Left ventricle myocardium inferior (tissue), 1 donor: Measurements from ENCODE around the gene PRKD1. TPM values are rescaled to one million over a fixed set of nuclear protein-coding genes. Genes with fewer than 3 reads are reported as not detected.

Experiments used
- DNase-seq: peaks from one replicate; pipeline ENCODE4 v3.0.0-alpha.2; 2020
- H3K27ac ChIP-seq: fragments of 200-600 bp; replicated peaks from 2 replicates; pipeline ENCODE4 v1.8.0; 2021
- H3K27me3 ChIP-seq: fragments of 200-600 bp; 2 replicates; pipeline ENCODE4 v1.8.0; 2021; ENCODE audit warnings: low read depth
- H3K36me3 ChIP-seq: fragments of 200-600 bp; 2 replicates; pipeline ENCODE4 v1.8.0; 2021
- H3K4me1 ChIP-seq: fragments of 200-600 bp; 2 replicates; pipeline ENCODE4 v1.8.0; 2021
- H3K4me3 ChIP-seq: fragments of 200-600 bp; 2 replicates; pipeline ENCODE4 v1.8.0; 2021; ENCODE audit warnings: mild to moderate bottlenecking, moderate library complexity
- H3K9me3 ChIP-seq: fragments of 200-600 bp; replicated peaks from 2 replicates; pipeline ENCODE4 v1.8.0; 2021
- intact Hi-C: fragments of 100-400 bp; cut with micrococcal nuclease; formaldehyde crosslinking; loops from one replicate; pipeline ENCODE4 v1.11.0; 2022
- total RNA-seq: library from RNA; stranded (reverse); fragmentation: NEBNext Ultra II Directional; extraction: Animal tissue kit (Norgen Biotek cat#: 25700); gene quantifications from one replicate; pipeline ENCODE4 v1.2.1, GENCODE V29; 2021
- TF ChIP-seq, protein P1 (sequence below): fragments of 200-600 bp; IDR thresholded peaks from 2 replicates; pipeline ENCODE4 v1.8.0; 2021; ENCODE audit warnings: antibody characterized with exemption, mild to moderate bottlenecking, borderline replicate concordance
- donor health status: DM: no; HTN: yes; CAD: no; lungs with severe emphysema.

Gene PRKD1
- total RNA-seq, 1 donor from 2014 or later = 3.1 TPM

DNA sequence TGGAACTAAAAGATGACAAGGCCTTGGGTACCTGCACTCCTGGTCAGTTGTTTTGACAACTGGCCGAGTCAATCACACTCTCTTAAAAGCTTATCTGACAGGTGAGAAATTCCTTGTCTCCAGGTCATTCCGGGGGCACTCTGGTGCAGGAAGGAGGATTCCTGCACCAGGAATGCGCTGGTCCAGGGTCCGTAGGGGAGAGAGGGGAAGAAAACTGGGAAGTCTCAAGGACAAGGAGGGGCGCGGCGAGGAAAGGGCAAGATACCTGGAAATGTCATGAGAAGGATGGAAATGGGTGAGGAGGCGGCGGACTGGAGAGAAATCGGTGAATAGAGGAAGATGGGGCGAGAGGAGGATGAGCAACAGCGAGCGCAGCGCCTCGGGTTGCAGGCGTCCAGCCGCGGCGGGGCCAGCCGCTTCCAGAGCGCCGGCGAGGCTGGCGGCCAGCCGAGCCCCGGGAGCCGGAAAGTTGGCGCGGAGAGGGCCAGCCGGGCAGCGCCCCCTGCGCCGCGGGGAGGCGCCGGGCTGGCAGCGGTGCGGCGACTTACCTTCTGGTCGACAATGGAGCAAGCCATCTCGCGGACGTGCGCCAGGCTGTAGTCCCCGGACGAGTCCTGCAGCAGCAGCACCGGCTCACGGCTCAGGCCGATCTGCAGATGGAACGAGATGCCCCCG, 809 bp downstream of the PRKD1 start:
- Histone ChIP-seq H3K27ac (peak overlapping the region; percentile 89), H3K9me3 (no peaks in the 10 kb centered on the region), H3K4me3 (peak overlapping the region; percentile 79), H3K4me1 (peaks cover 33% of the 10 kb centered on the region), H3K27me3 (no peaks in the 10 kb centered on the region), H3K36me3 (no peaks in the 10 kb centered on the region)
- peak; percentile 49 for DNase-seq
- TF ChIP-seq, protein P1, sequence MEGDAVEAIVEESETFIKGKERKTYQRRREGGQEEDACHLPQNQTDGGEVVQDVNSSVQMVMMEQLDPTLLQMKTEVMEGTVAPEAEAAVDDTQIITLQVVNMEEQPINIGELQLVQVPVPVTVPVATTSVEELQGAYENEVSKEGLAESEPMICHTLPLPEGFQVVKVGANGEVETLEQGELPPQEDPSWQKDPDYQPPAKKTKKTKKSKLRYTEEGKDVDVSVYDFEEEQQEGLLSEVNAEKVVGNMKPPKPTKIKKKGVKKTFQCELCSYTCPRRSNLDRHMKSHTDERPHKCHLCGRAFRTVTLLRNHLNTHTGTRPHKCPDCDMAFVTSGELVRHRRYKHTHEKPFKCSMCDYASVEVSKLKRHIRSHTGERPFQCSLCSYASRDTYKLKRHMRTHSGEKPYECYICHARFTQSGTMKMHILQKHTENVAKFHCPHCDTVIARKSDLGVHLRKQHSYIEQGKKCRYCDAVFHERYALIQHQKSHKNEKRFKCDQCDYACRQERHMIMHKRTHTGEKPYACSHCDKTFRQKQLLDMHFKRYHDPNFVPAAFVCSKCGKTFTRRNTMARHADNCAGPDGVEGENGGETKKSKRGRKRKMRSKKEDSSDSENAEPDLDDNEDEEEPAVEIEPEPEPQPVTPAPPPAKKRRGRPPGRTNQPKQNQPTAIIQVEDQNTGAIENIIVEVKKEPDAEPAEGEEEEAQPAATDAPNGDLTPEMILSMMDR = peak; percentile 32
- intact Hi-C loops = no loop called here

DNA sequence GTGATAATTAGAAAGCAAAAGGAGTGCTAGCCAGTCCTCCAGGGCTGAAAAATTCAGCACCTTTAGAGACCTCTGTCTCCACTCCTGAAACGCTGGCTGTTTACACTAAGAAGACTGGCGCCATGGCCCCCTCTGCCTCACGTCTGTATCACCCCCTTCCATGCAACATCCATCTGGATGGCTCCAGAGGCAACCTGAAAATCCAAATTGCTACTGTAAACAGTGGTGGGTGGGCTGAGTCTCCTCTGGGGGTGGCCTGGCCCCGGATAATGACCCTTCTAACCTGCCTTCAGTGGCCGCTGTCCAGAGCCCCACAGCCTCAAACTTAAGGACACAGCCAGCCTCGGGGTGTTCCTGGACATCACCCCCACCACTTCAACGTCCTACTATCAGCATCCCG, 1.4 kb downstream of the PRKD1 start:
- Histone ChIP-seq H3K36me3 (no peaks in the 10 kb centered on the region), H3K4me1 (peaks cover 33% of the 10 kb centered on the region), H3K27me3 (no peaks in the 10 kb centered on the region), H3K4me3 (peak overlapping the region; percentile 79), H3K27ac (no peak overlapping the region), H3K9me3 (no peaks in the 10 kb centered on the region)
- TF ChIP-seq, protein P1 = no peak
- intact Hi-C loops = no loop called here
- no peak for DNase-seq

DNA sequence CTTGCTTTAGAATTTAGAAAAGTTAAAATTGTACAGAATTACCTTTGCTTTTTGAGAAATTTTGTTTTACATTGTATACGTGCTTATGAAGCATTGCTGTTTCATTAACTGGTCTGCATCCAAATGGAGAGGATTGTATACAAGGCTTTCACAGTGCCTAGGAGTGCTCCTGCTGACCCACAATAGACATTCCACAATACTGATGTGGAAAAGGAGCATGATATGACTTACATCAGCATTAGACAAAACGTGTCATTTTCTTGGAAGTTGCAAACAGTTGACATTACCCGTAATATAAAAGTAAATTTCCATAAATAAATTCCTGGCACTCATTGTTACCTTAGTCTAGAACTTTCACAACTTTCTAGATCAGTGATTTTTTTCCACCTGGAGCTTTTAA, 1.9 kb downstream of the PRKD1 start:
- Histone ChIP-seq H3K36me3 (no peaks in the 10 kb centered on the region), H3K27ac (no peak overlapping the region), H3K9me3 (no peaks in the 10 kb centered on the region), H3K4me1 (peaks cover 33% of the 10 kb centered on the region), H3K4me3 (peak overlapping the region; percentile 79), H3K27me3 (no peaks in the 10 kb centered on the region)
- no peak for DNase-seq
- intact Hi-C loops = no loop called here
- TF ChIP-seq, protein P1 = no peak

DNA sequence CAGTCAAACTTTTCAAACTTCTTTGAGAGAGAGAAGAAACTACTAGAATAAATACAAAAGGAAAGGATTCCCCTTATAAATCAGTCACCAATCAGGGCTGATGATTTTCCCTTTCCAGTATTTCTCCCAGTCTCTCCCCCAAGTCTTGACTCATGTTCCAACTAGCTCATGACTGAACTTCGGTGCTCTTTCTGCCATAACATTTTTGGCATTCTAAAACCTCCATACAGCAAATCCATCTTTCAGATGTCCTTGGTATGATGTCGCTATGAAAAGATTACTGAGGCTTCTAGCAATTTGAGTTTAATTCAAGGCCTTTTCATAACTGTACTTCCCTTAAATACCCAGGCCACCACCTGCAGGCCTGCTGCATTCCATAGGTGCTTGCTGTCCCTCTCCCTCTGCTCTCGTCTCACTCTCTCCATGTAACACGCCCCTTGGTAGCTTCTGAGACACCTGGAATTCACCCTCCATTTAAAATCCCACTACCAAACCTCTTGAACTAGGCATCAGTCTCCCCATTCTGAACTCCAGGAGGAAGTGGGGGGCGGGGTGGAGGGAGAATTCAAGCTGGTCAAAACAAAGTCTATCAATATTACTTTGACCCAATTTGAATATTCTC, 2.4 kb downstream of the PRKD1 start:
- DNase-seq = no peak
- H3K36me3 ChIP-seq = no peaks in the 10 kb centered on the region
- H3K4me3 ChIP-seq = peak overlapping the region; percentile 79
- no peak overlapping the region for H3K27ac ChIP-seq
- H3K4me1 ChIP-seq = peaks cover 33% of the 10 kb centered on the region
- TF ChIP-seq, protein P1 = no peak
- intact Hi-C loops = no loop called here
- H3K27me3 ChIP-seq = no peaks in the 10 kb centered on the region
- H3K9me3 ChIP-seq = no peaks in the 10 kb centered on the region

DNA sequence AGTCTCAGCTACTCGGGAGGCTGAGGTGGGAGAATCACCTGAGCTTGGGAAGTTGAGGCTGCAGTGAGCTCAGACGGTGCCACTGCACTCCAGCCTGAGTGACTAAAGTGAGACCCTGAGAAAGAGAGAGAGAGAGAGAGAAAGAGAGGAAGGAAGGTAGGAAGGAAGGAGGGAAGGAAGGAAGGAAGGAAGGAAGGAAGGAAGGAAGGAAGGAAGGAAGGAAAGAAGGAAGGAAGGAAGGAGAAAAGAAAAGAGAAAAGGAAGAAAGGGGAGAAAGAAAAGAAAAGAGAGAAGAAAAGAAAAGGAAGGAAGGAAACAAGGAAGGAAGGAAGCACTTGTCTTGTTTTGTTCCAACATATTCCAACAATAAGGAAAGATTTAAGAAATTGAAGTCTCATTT, 7.8 kb downstream of the PRKD1 start:
- intact Hi-C loops = no loop called here
- no peaks in the 10 kb centered on the region for H3K36me3 ChIP-seq
- H3K9me3 ChIP-seq = no peaks in the 10 kb centered on the region
- no peak for DNase-seq
- no peaks in the 10 kb centered on the region for H3K27me3 ChIP-seq
- TF ChIP-seq, protein P1 = no peak
- no peak overlapping the region for H3K27ac ChIP-seq
- peaks cover 6% of the 10 kb centered on the region for H3K4me1 ChIP-seq
- H3K4me3 ChIP-seq = no peak overlapping the region
